Hepatocyte (in vitro differentiated cells): ENCODE measurements around the gene TTC27. TPM values are rescaled to one million over a fixed set of nuclear protein-coding genes. Genes with fewer than 3 reads are reported as not detected.
"Not testable (repeated sequence)": the region's sequence is repeated elsewhere in the genome, so short reads cannot be mapped to it uniquely, and the experiment has no call there.

Source experiments
- DNase-seq: peaks from one replicate; pipeline ENCODE4 v3.0.0-alpha.2; 2016; ENCODE audit warnings: low spot score
- H2AFZ ChIP-seq: fragments of 200-600 bp; sonication (generic); 2 replicates; pipeline ENCODE4 v1.6.0; 2016; ENCODE audit warnings: antibody characterized with exemption, mild to moderate bottlenecking
- H3K27ac ChIP-seq: fragments of 200-600 bp; sonication (generic); 2 replicates; pipeline ENCODE4 v1.5.1; 2016; ENCODE audit warnings: mild to moderate bottlenecking
- H3K27me3 ChIP-seq: fragments of 200-600 bp; sonication (generic); 2 replicates; pipeline ENCODE4 v1.6.1; 2016
- H3K36me3 ChIP-seq: fragments of 200-600 bp; sonication (generic); replicated peaks from 2 replicates; pipeline ENCODE4 v1.5.1; 2016; ENCODE audit warnings: low read depth; ENCODE audit not compliant: insufficient read depth
- H3K4me1 ChIP-seq: fragments of 200-600 bp; sonication (generic); 2 replicates; pipeline ENCODE4 v1.5.1; 2016; ENCODE audit warnings: mild to moderate bottlenecking, moderate library complexity; ENCODE audit not compliant: insufficient read depth
- H3K4me2 ChIP-seq: fragments of 200-600 bp; sonication (generic); 2 replicates; pipeline ENCODE4 v1.6.0; 2016
- H3K4me3 ChIP-seq: fragments of 200-600 bp; sonication (generic); 2 replicates; pipeline ENCODE4 v1.5.1; 2016; ENCODE audit warnings: mild to moderate bottlenecking
- H3K79me2 ChIP-seq: fragments of 200-600 bp; sonication (generic); 2 replicates; pipeline ENCODE4 v1.6.0; 2017; ENCODE audit warnings: mild to moderate bottlenecking
- H3K9me2 ChIP-seq: fragments of 200-600 bp; sonication (generic); replicated peaks from 2 replicates; pipeline ENCODE4 v1.6.0; 2017; ENCODE audit warnings: mild to moderate bottlenecking; ENCODE audit not compliant: insufficient read depth
- H3K9me3 ChIP-seq: fragments of 200-600 bp; sonication (generic); 2 replicates; pipeline ENCODE4 v1.5.1; 2016; ENCODE audit warnings: low read depth, mild to moderate bottlenecking
- H4K20me1 ChIP-seq: fragments of 200-600 bp; sonication (generic); 2 replicates; pipeline ENCODE4 v1.6.0; 2016; ENCODE audit warnings: mild to moderate bottlenecking; ENCODE audit not compliant: insufficient read depth, poor library complexity, severe bottlenecking
- CTCF ChIP-seq: fragments of 200-600 bp; sonication (generic); IDR thresholded peaks from 2 replicates; pipeline ENCODE4 v1.5.1; 2016; ENCODE audit warnings: antibody characterized with exemption, mild to moderate bottlenecking; ENCODE audit not compliant: poor library complexity
- EZH2 ChIP-seq: fragments of 200-600 bp; sonication (generic); IDR thresholded peaks from 2 replicates; pipeline ENCODE4 v1.6.1; 2016; ENCODE audit warnings: antibody characterized with exemption, mild to moderate bottlenecking, borderline replicate concordance
- EZH2phosphoT487 ChIP-seq: fragments of 200-600 bp; sonication (generic); IDR thresholded peaks from one replicate; pipeline ENCODE4 v1.6.1; 2018; ENCODE audit warnings: antibody characterized with exemption, mild to moderate bottlenecking, low read depth, moderate library complexity; ENCODE audit not compliant: unreplicated experiment, severe bottlenecking
- WGBS: methylation state at CpG from one replicate; pipeline ENCODE4 v1.1.6; 2016; ENCODE audit warnings: low lambda C conversion rate; ENCODE audit errors: missing lambda C conversion rate; 5-methylcytosine and 5-hydroxymethylcytosine counted together
- polyA plus RNA-seq: library from polyadenylated mRNA; unstranded; fragments of >200 nt; fragmentation: Nextera tagmentation; extraction: Ambion mirVana; gene quantifications from 2 replicates; pipeline ENCODE4 v1.2.1, GENCODE V29; 2016
- total RNA-seq: library from RNA; depleted of rRNA; stranded (reverse); fragments of >200 nt; gene quantifications from 2 replicates; pipeline ENCODE4 v1.2.3, GENCODE V29; 2014

Gene TTC27
- total and polyA plus RNA-seq, 2 experiments from 2014 or later: 10.7 to 12.7 TPM

DNA sequence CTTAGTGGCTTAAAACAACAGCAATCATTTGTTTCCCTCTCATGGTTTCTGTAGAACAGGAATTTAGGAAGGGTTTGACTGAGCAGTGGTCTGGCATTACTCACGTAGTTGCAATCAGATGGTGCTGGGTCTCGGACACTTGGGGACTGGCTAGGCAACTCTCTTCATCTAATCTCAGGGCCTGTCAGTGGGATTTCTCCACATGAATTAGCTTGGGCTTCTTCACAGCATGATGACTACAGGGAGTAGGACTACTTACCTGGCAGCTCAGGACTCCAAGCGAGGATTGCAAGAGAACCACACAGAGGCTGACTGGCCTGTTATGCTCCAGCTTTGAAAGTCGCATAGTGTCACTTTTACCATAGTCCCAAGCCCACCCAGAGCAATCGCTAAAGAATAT, 125.1 kb downstream of the TTC27 start:
- H3K27ac ChIP-seq: no peak overlapping the region
- H3K9me3 ChIP-seq: peaks cover 3% of the 10 kb centered on the region
- H3K4me3 ChIP-seq: no peak overlapping the region
- no peaks in the 10 kb centered on the region for H3K36me3 ChIP-seq
- no peak for DNase-seq
- H3K4me2 ChIP-seq: no peak overlapping the region
- no peak for TF ChIP-seq EZH2phosphoT487
- no peak for TF ChIP-seq CTCF
- no peak for TF ChIP-seq EZH2
- no peaks in the 10 kb centered on the region for H4K20me1 ChIP-seq
- peaks cover 6% of the 10 kb centered on the region for H3K4me1 ChIP-seq
- 89% methylated on average over 5 of the region's 5 CpGs for WGBS
- H3K79me2 ChIP-seq: no peaks in the 10 kb centered on the region
- no peaks in the 10 kb centered on the region for H3K27me3 ChIP-seq
- H3K9me2 ChIP-seq: no peaks in the 10 kb centered on the region
- H2AFZ ChIP-seq: no peak overlapping the region

GRCh38 chr2:32754676-32755075, 126.8 kb downstream of the TTC27 start:
- H3K9me3 ChIP-seq, H3K4me2 ChIP-seq, DNase-seq, H2AFZ ChIP-seq, H3K79me2 ChIP-seq, H3K4me1 ChIP-seq, H3K4me3 ChIP-seq, H3K36me3 ChIP-seq, H3K9me2 ChIP-seq, H4K20me1 ChIP-seq, H3K27me3 ChIP-seq, H3K27ac ChIP-seq: not testable (repeated sequence)
- 90% methylated on average over 6 of the region's 31 CpGs for WGBS

GRCh38 chr2:32755666-32756065, 127.8 kb downstream of the TTC27 start:
- TF ChIP-seq CTCF (no peak), EZH2 (no peak), EZH2phosphoT487 (no peak)
- no peak overlapping the region for H3K4me3 ChIP-seq

GRCh38 chr2:32756074-32756727, 128.4 kb downstream of the TTC27 start:
- no peak for TF ChIP-seq EZH2
- Histone ChIP-seq H3K27me3 (no peaks in the 10 kb centered on the region), H2AFZ (no peak overlapping the region), H3K4me3 (no peak overlapping the region), H3K79me2 (no peaks in the 10 kb centered on the region), H4K20me1 (no peaks in the 10 kb centered on the region), H3K36me3 (no peaks in the 10 kb centered on the region), H3K9me2 (no peaks in the 10 kb centered on the region), H3K4me2 (no peak overlapping the region), H3K9me3 (no peaks in the 10 kb centered on the region), H3K4me1 (peaks cover 6% of the 10 kb centered on the region), H3K27ac (no peak overlapping the region)
- DNase-seq: no peak
- WGBS: 95% methylated on average over 7 of the region's 7 CpGs

More at GRCh38 chr2:32755666-32756065, 127.8 kb downstream of the TTC27 start:
- no peaks in the 10 kb centered on the region for H3K27me3 ChIP-seq
- 95% methylated on average over 1 of the region's 1 CpG for WGBS
- no peaks in the 10 kb centered on the region for H3K36me3 ChIP-seq
- H4K20me1 ChIP-seq: no peaks in the 10 kb centered on the region
- H3K9me2 ChIP-seq: no peaks in the 10 kb centered on the region
- no peak overlapping the region for H3K4me2 ChIP-seq
- no peaks in the 10 kb centered on the region for H3K9me3 ChIP-seq
- no peak overlapping the region for H3K27ac ChIP-seq
- DNase-seq: no peak
- H3K4me1 ChIP-seq: peaks cover 6% of the 10 kb centered on the region
- H3K79me2 ChIP-seq: no peaks in the 10 kb centered on the region
- H2AFZ ChIP-seq: no peak overlapping the region
